RWPE2 (cell line): ENCODE measurements around the gene TENT5A.
"Not testable (repeated sequence)": the region's sequence is repeated elsewhere in the genome, so short reads cannot be mapped to it uniquely, and the experiment has no call there.

ENCODE experiments used
- ATAC-seq: fragments of 200-7000 bp; cut with Tn5 transposase; 3 replicates; pipeline ENCODE4 v1.9.1; 2021; ENCODE audit warnings: low read depth
- DNase-seq: peaks from one replicate; pipeline ENCODE4 v3.0.0-alpha.2; 2020; ENCODE audit warnings: low spot score
- H3K27ac ChIP-seq: fragments of 450-650 bp; 2 replicates; pipeline ENCODE4 v1.5.1; 2017; ENCODE audit warnings: mild to moderate bottlenecking; ENCODE audit not compliant: poor library complexity, severe bottlenecking
- H3K27me3 ChIP-seq: fragments of 250-450 bp; sonication (Bioruptor Pico); 2 replicates; pipeline ENCODE4 v1.5.1; 2021; ENCODE audit warnings: mild to moderate bottlenecking, moderate library complexity; ENCODE audit not compliant: insufficient read depth, poor library complexity, severe bottlenecking
- H3K36me3 ChIP-seq: fragments of 250-450 bp; sonication (Bioruptor Pico); 2 replicates; pipeline ENCODE4 v1.5.1; 2020; ENCODE audit warnings: low read depth, mild to moderate bottlenecking, moderate library complexity
- H3K4me1 ChIP-seq: fragments of 250-450 bp; sonication (Bioruptor Pico); 2 replicates; pipeline ENCODE4 v1.5.1; 2021; ENCODE audit warnings: mild to moderate bottlenecking, moderate library complexity; ENCODE audit not compliant: insufficient read depth, poor library complexity, severe bottlenecking
- H3K4me3 ChIP-seq: fragments of 250-450 bp; sonication (Bioruptor Pico); 2 replicates; pipeline ENCODE4 v1.5.1; 2021; ENCODE audit warnings: mild to moderate bottlenecking, moderate library complexity; ENCODE audit not compliant: severe bottlenecking
- H3K9me3 ChIP-seq: fragments of 250-450 bp; sonication (Bioruptor Pico); 2 replicates; pipeline ENCODE4 v1.5.1; 2021; ENCODE audit warnings: mild to moderate bottlenecking, moderate library complexity; ENCODE audit not compliant: severe bottlenecking
- CTCF ChIP-seq: fragments of 450-650 bp; IDR thresholded peaks from one replicate; pipeline ENCODE4 v1.5.1; 2017; ENCODE audit warnings: mild to moderate bottlenecking, moderate library complexity; ENCODE audit not compliant: poor library complexity, severe bottlenecking

Gene TENT5A

GRCh38 chr6:81783893-81784292 lies 31.4 kb upstream of the TENT5A start:
- ATAC-seq = no peak

GRCh38 chr6:81781624-81782023 lies 29.1 kb upstream of the TENT5A start:
- DNase-seq = no peak
- H3K4me1 ChIP-seq = peaks cover under 1% of the 10 kb centered on the region
- H3K36me3 ChIP-seq = no peaks in the 10 kb centered on the region
- H3K27ac ChIP-seq = no peak overlapping the region
- ATAC-seq = no peak
- no peaks in the 10 kb centered on the region for H3K9me3 ChIP-seq
- TF ChIP-seq CTCF = no peak
- H3K27me3 ChIP-seq = no peaks in the 10 kb centered on the region
- H3K4me3 ChIP-seq = no peak overlapping the region

More at GRCh38 chr6:81783893-81784292, 31.4 kb upstream of the TENT5A start:
- H3K4me3 ChIP-seq = no peak overlapping the region
- no peaks in the 10 kb centered on the region for H3K9me3 ChIP-seq
- H3K36me3 ChIP-seq = no peaks in the 10 kb centered on the region
- no peak for TF ChIP-seq CTCF
- no peak for DNase-seq
- H3K27ac ChIP-seq = no peak overlapping the region
- peaks cover 20% of the 10 kb centered on the region for H3K4me1 ChIP-seq
- H3K27me3 ChIP-seq = no peaks in the 10 kb centered on the region

GRCh38 chr6:81777586-81778268 lies 25.2 kb upstream of the TENT5A start:
- Histone ChIP-seq H3K4me1 (no peaks in the 10 kb centered on the region), H3K27me3 (no peaks in the 10 kb centered on the region), H3K27ac (no peak overlapping the region), H3K9me3 (no peaks in the 10 kb centered on the region), H3K36me3 (no peaks in the 10 kb centered on the region), H3K4me3 (no peak overlapping the region)
- ATAC-seq (no peak), DNase-seq (no peak)
- no peak for TF ChIP-seq CTCF

GRCh38 chr6:81776219-81776618 lies 23.7 kb upstream of the TENT5A start:
- H3K4me3 ChIP-seq, H3K27ac ChIP-seq: not testable (repeated sequence)

GRCh38 chr6:81774542-81774941 lies 22.1 kb upstream of the TENT5A start:
- Histone ChIP-seq H3K4me1 (peaks cover 13% of the 10 kb centered on the region), H3K9me3 (no peaks in the 10 kb centered on the region), H3K27me3 (no peaks in the 10 kb centered on the region), H3K4me3 (no peak overlapping the region), H3K27ac (no peak overlapping the region), H3K36me3 (no peaks in the 10 kb centered on the region)
- ATAC-seq = no peak
- no peak for TF ChIP-seq CTCF
- no peak for DNase-seq

More at GRCh38 chr6:81776219-81776618, 23.7 kb upstream of the TENT5A start:
- not testable (repeated sequence) for H3K4me1 ChIP-seq, H3K9me3 ChIP-seq, H3K36me3 ChIP-seq, ATAC-seq, H3K27me3 ChIP-seq, DNase-seq
